Thyroid gland (tissue), 4 donors: ENCODE measurements around the gene RFX2.

Experiments
- POLR2A ChIP-seq, 2 donors: fragments of 450-650 bp; IDR thresholded peaks; one replicate each; pipeline ENCODE4 v1.6.1; 2017; ENCODE audit warnings: antibody characterized with exemption in 2 of 2, mild to moderate bottlenecking in 2 of 2, moderate library complexity in 1 of 2
- TF ChIP-seq, protein P1 (sequence below), 6 experiments: fragments of 200-600 bp in 3 of 6; fragments of 450-650 bp in 3 of 6; sonication (generic) in 3 of 6; IDR thresholded peaks; one replicate each; pipeline ENCODE4 v1.5.1; 2016 to 2019; ENCODE audit warnings: antibody characterized with exemption in 6 of 6, mild to moderate bottlenecking in 2 of 6, inconsistent platforms in 1 of 6, moderate library complexity in 1 of 6

GRCh38 chr19:6110360-6110977 lies at the start of gene RFX2:
- TF ChIP-seq, protein P1, sequence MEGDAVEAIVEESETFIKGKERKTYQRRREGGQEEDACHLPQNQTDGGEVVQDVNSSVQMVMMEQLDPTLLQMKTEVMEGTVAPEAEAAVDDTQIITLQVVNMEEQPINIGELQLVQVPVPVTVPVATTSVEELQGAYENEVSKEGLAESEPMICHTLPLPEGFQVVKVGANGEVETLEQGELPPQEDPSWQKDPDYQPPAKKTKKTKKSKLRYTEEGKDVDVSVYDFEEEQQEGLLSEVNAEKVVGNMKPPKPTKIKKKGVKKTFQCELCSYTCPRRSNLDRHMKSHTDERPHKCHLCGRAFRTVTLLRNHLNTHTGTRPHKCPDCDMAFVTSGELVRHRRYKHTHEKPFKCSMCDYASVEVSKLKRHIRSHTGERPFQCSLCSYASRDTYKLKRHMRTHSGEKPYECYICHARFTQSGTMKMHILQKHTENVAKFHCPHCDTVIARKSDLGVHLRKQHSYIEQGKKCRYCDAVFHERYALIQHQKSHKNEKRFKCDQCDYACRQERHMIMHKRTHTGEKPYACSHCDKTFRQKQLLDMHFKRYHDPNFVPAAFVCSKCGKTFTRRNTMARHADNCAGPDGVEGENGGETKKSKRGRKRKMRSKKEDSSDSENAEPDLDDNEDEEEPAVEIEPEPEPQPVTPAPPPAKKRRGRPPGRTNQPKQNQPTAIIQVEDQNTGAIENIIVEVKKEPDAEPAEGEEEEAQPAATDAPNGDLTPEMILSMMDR (IDR thresholded peaks at IDR 0.05) = no peak
- peak in 1 of 2 donors; percentile 49 for TF ChIP-seq POLR2A (IDR thresholded peaks at IDR 0.05)
